ENCODE results near the gene RBM42.

Gene RBM42

GRCh38 chr19:35673121-35673804, 44.4 kb downstream of the RBM42 start:
- peak; percentile 46 for DNase-seq (ENCODE audit: insufficient read length, low spot score)
- TF ChIP-seq TAF1 (IDR thresholded peaks at IDR 0.05; ENCODE audit: low read depth, low read length) (no peak), POLR2AphosphoS5 (IDR thresholded peaks at IDR 0.05; ENCODE audit: low read depth, low read length) (no peak), SPI1 (IDR thresholded peaks at IDR 0.05; ENCODE audit: low read depth, low read length) (no peak), POLR2A (IDR thresholded peaks at IDR 0.05; ENCODE audit: low read depth, low read length) (no peak), POU2F2 (IDR thresholded peaks at IDR 0.05; ENCODE audit: low read depth, low read length) (no peak), PAX5 (IDR thresholded peaks at IDR 0.05; ENCODE audit: insufficient read depth, low read length, severe bottlenecking) (no peak)
- peak; percentile 83 for FAIRE-seq

GRCh38 chr19:35675589-35676140, 46.8 kb downstream of the RBM42 start:
- TF ChIP-seq POLR2A (IDR thresholded peaks at IDR 0.05; ENCODE audit: low read depth, low read length): no peak
- TF ChIP-seq PAX5 (IDR thresholded peaks at IDR 0.05; ENCODE audit: insufficient read depth, low read length, severe bottlenecking): no peak
- TF ChIP-seq TAF1 (IDR thresholded peaks at IDR 0.05; ENCODE audit: low read depth, low read length): no peak
- no peak for TF ChIP-seq SPI1 (IDR thresholded peaks at IDR 0.05; ENCODE audit: low read depth, low read length)
- no peak for TF ChIP-seq POU2F2 (IDR thresholded peaks at IDR 0.05; ENCODE audit: low read depth, low read length)
- TF ChIP-seq POLR2AphosphoS5 (IDR thresholded peaks at IDR 0.05; ENCODE audit: low read depth, low read length): no peak
- FAIRE-seq (no peak), DNase-seq (ENCODE audit: insufficient read length, low spot score) (no peak)
